HEK293T (cell line): Measurements from ENCODE around the gene GRIA4.

Experiments
- BHLHE40 ChIP-seq: fragments of 450-650 bp; IDR thresholded peaks from 2 replicates; pipeline ENCODE4 v1.6.1; 2016; ENCODE audit warnings: mild to moderate bottlenecking, moderate library complexity, borderline replicate concordance
- CTBP1 ChIP-seq: fragments of 450-650 bp; IDR thresholded peaks from 2 replicates; pipeline ENCODE4 v1.6.1; 2016; ENCODE audit warnings: borderline replicate concordance
- FOXM1 ChIP-seq: fragments of 450-650 bp; IDR thresholded peaks from 2 replicates; pipeline ENCODE4 v1.6.1; 2017; ENCODE audit warnings: mild to moderate bottlenecking, borderline replicate concordance

DNA sequence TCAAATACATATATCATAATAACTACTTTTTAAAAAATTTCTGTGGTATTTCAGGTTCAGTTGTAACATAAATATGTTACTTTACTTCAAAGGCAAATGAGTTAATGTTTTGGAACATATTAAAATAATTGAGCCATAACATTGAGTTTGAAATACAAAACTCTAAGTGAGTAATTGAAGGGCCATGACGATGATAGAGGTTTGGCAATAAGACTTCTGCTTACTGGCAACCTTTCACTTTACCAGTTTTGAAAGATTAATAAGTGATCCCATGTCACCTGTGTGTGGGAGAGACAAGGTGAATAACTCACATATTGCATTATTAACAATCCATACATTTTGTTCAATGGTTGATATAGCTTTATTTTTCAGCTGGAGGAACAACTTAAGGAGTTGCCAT lies 144.4 kb downstream of the GRIA4 start:
- TF ChIP-seq CTBP1 (no peak), BHLHE40 (no peak), FOXM1 (no peak)
